Activated naive CD4-positive, alpha-beta T cell (primary cell): ENCODE measurements around the gene ZBP1.

Experiments
- DNase-seq, 4 experiments: peaks; one replicate each; lab custom pipeline; 2025; lab: John Stamatoyannopoulos, UW

ZBP1 gene

GRCh38 chr20:57558614-57559288 is 61.5 kb downstream of the ZBP1 start:
- no peak for DNase-seq

GRCh38 chr20:57557926-57558613 is 62.2 kb downstream of the ZBP1 start:
- DNase-seq = no peak

GRCh38 chr20:57556980-57557274 is 63.3 kb downstream of the ZBP1 start:
- no peak for DNase-seq

DNA sequence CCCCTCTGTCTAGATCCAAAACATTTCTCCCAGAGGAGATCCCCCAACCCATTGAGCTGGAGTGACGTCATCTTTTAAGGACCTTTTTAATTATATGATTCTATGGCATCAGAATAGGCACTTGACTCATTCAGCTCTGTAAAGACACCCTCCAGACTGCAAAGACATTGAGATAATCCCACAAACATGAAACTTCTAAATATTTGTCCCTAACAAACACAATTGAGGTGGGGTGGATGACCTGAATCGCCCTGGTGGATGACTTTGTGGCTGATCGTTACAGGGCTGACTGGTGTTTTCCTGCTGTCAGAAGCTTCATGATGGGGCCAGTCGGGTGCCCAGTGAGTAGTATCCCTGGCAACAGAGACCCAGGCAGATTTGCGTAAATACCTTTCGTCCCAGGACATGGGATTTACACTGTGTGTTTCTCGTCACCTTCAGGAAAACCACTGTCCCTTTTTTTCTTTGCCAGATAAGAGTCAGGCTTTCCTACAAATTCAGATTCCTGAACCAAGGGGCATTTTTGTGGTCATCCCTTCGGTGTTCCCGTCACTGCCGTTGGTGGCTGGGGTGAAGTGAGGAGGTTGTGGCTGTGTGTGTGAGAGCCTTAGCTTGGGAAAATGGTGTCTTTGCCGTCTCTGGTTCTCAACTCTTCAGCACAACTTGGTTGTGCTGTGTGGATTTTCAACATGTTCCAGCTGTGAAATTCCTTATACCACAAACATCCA is 64.6 kb downstream of the ZBP1 start:
- no peak for DNase-seq
